Kidney epithelial cell (primary cell): ENCODE data around the gene ATP4A. TPM values are rescaled to one million over a fixed set of nuclear protein-coding genes. Genes with fewer than 3 reads are reported as not detected.
A peak's percentile ranks its signal among the peaks of the same experiment; 100 is the strongest.

Experiments
- DNase-seq: peaks from one replicate; pipeline ENCODE4 v3.0.0-alpha.2; 2010; ENCODE audit warnings: low read depth
- H3K27me3 ChIP-seq: 2 replicates; pipeline ENCODE4 v1.6.0; 2011; ENCODE audit warnings: low read length; ENCODE audit not compliant: control insufficient read depth, insufficient read depth
- H3K36me3 ChIP-seq: 2 replicates; pipeline ENCODE4 v1.5.1; 2011; ENCODE audit warnings: low read length; ENCODE audit not compliant: control insufficient read depth, insufficient read depth
- H3K4me3 ChIP-seq: 2 replicates; pipeline ENCODE4 v1.5.1; 2011; ENCODE audit warnings: low read depth, mild to moderate bottlenecking, control low read depth, low read length
- CTCF ChIP-seq: IDR thresholded peaks from 2 replicates; pipeline ENCODE4 v1.5.1; 2011; ENCODE audit warnings: mild to moderate bottlenecking, moderate library complexity, low read length, control low read depth, inconsistent platforms; ENCODE audit not compliant: insufficient read depth, poor library complexity, severe bottlenecking
- total RNA-seq: library from RNA; depleted of rRNA; stranded (reverse); fragments of >200 nt; gene quantifications from 2 replicates; pipeline ENCODE4 v1.2.3, GENCODE V29; 2015

ATP4A gene
- total RNA-seq, 1 donor from 2014 or later, result not detected

- no peak for DNase-seq
- peaks cover 11% of the 10 kb centered on the region for H3K27me3 ChIP-seq
- no peaks in the 10 kb centered on the region for H3K36me3 ChIP-seq
- no peak for TF ChIP-seq CTCF
- H3K4me3 ChIP-seq, result no peak overlapping the region
These were observed 50.4 kb downstream of the ATP4A start for GRCh38 chr19:35512831-35513627.

GRCh38 chr19:35511337-35511736, 52.1 kb downstream of the ATP4A start:
- peaks cover 11% of the 10 kb centered on the region for H3K27me3 ChIP-seq
- no peak for TF ChIP-seq CTCF

GRCh38 chr19:35510626-35510964, 52.9 kb downstream of the ATP4A start:
- peaks cover 11% of the 10 kb centered on the region for H3K27me3 ChIP-seq

More at GRCh38 chr19:35511337-35511736, 52.1 kb downstream of the ATP4A start:
- DNase-seq, result no peak
- H3K36me3 ChIP-seq, result no peaks in the 10 kb centered on the region
- H3K4me3 ChIP-seq, result no peak overlapping the region

GRCh38 chr19:35509861-35510625, 53.4 kb downstream of the ATP4A start:
- peak; percentile 29 for DNase-seq
- TF ChIP-seq CTCF, result peak; percentile 93
- no peaks in the 10 kb centered on the region for H3K36me3 ChIP-seq
- H3K27me3 ChIP-seq, result peaks cover 11% of the 10 kb centered on the region
- H3K4me3 ChIP-seq, result peak overlapping the region; percentile 45

More at GRCh38 chr19:35510626-35510964, 52.9 kb downstream of the ATP4A start:
- Histone ChIP-seq H3K36me3 (no peaks in the 10 kb centered on the region), H3K4me3 (no peak overlapping the region)
- TF ChIP-seq CTCF, result no peak
- no peak for DNase-seq

GRCh38 chr19:35509018-35509652, 54.3 kb downstream of the ATP4A start:
- no peak for TF ChIP-seq CTCF
- peak; percentile 34 for DNase-seq
- Histone ChIP-seq H3K4me3 (peak overlapping the region; percentile 45), H3K27me3 (peaks cover 6% of the 10 kb centered on the region), H3K36me3 (no peaks in the 10 kb centered on the region)
